ENCODE results near the gene UBQLN1.
"Not testable (repeated sequence)": the region's sequence is repeated elsewhere in the genome, so short reads cannot be mapped to it uniquely, and the experiment has no call there.

UBQLN1 gene

DNA sequence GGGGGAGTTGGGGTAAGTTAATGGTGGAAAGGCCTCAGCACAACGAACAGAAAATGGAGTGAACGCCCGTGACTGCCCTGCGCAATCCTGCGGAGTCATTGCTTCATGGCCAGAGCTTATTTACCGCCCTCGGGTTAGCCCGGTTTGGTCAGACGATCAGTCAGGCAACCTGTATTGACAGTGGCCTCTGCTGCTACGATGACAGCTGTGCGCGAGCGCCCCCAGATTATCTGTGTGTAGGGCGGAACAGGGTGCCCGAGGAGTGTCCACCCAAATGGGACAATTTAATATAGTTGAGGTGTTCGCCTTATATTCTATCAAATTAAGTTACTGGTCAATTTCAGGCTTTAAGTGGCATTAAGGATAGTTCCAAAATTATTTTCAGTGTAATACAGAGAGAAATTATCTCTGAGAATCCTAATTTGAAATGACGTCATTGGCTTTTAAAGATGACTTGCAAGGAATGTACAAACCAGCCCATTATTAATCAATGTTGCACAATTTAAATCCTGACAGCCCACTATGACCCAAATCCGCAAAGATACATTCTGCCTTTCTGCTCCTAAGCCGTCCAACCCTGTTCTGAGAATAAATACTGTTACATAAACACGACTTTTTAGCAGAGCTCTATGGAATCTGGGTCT, 879 bp upstream of the UBQLN1 start:
- POLR2A ChIA-PET, result interaction anchor here (0.7 to 1.8 kb wide), 5 partner anchors 10 to 82 kb away, joined by 3 to 12 read pairs (median 4); no protein-coding TSS in a partner anchor
- peak; percentile 71 for DNase-seq (ENCODE audit: extremely low spot score)
- CTCF ChIA-PET, result interaction anchor here (0.9 to 2.9 kb wide), 25 partner anchors 9 to 212 kb away, joined by 3 to 13 read pairs (median 5); partner anchors contain the start of genes IDNK and KIF27
- TF ChIP-seq, protein P1, sequence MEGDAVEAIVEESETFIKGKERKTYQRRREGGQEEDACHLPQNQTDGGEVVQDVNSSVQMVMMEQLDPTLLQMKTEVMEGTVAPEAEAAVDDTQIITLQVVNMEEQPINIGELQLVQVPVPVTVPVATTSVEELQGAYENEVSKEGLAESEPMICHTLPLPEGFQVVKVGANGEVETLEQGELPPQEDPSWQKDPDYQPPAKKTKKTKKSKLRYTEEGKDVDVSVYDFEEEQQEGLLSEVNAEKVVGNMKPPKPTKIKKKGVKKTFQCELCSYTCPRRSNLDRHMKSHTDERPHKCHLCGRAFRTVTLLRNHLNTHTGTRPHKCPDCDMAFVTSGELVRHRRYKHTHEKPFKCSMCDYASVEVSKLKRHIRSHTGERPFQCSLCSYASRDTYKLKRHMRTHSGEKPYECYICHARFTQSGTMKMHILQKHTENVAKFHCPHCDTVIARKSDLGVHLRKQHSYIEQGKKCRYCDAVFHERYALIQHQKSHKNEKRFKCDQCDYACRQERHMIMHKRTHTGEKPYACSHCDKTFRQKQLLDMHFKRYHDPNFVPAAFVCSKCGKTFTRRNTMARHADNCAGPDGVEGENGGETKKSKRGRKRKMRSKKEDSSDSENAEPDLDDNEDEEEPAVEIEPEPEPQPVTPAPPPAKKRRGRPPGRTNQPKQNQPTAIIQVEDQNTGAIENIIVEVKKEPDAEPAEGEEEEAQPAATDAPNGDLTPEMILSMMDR (IDR thresholded peaks at IDR 0.05; ENCODE audit: control extremely low read depth, extremely low read depth, low read depth, missing control alignments), result peak; percentile 73

DNA sequence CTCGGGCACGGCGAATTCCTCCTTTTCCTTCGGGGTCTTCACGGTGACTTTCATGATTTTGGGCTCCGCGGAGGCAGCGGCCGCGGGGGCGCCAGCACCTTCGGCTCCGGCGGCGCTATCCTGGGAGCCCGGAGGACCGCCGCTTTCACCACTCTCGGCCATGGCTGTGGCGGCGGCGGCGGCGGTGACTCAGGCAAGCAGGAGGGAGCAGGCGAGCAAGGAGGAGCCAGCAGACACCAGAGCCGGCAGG, 315 bp downstream of the UBQLN1 start:
- CTCF ChIA-PET, result interaction anchor here (1.0 to 2.9 kb wide), 15 partner anchors 16 to 214 kb away, joined by 3 to 13 read pairs (median 5); partner anchors contain the start of genes IDNK and KIF27
- POLR2A ChIA-PET, result interaction anchor here (1.2 to 1.8 kb wide), 3 partner anchors 9 to 69 kb away, joined by 4 to 12 read pairs (median 10); no protein-coding TSS in a partner anchor
- TF ChIP-seq, protein P1 (IDR thresholded peaks at IDR 0.05; ENCODE audit: control extremely low read depth, extremely low read depth, low read depth, missing control alignments), result no peak
- DNase-seq (ENCODE audit: extremely low spot score), result no peak

DNA sequence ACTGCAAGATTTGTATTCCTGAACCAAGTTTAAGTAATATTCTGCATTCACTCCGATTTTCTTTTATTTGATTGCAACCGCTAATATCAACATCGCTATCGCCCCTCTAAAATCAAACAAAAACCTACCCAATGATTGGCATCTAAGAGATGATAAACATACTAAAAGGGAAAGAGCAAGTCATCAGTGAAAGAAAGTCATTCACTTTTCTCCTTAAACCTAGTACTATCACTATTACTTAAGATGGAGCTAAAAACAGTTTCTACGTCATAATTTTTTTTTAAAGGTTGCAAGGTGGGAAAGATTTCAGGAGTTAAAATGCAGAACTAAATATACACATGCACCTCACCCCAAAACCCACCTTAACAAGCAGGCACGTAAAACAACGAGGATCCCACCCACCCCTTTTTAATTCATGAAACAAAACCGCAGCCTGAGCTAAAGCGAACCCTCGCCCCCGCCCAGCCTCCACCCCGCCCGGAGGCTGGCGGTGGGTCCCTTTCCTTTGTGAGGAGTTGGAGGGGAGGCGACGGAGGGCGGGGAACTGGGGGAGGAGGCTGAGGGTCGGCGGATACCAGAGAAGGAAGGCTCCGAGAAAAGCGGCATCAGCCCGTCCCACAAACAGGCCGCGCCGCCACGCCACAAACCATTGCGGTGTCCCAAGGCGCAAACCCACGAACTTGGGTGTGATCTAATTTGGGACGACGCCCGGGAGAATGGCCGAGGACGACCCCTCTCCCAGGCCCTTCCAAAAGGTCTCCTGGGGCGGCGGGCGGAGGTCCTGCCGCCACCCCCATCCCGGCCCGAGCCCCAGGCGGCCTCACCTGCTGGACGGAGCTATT, 861 bp downstream of the UBQLN1 start:
- TF ChIP-seq, protein P1 (IDR thresholded peaks at IDR 0.05; ENCODE audit: control extremely low read depth, extremely low read depth, low read depth, missing control alignments), result no peak
- ChIA-PET POLR2A (interaction anchor here (1.2 to 1.8 kb wide), 2 partner anchors 12 to 69 kb away, joined by 4 to 10 read pairs; no protein-coding TSS in a partner anchor), CTCF (interaction anchor here (0.7 to 2.9 kb wide), 9 partner anchors 15 to 214 kb away, joined by 3 to 12 read pairs (median 5); partner anchors contain the start of genes IDNK and KIF27)
- peak; percentile 40 for DNase-seq (ENCODE audit: extremely low spot score)

DNA sequence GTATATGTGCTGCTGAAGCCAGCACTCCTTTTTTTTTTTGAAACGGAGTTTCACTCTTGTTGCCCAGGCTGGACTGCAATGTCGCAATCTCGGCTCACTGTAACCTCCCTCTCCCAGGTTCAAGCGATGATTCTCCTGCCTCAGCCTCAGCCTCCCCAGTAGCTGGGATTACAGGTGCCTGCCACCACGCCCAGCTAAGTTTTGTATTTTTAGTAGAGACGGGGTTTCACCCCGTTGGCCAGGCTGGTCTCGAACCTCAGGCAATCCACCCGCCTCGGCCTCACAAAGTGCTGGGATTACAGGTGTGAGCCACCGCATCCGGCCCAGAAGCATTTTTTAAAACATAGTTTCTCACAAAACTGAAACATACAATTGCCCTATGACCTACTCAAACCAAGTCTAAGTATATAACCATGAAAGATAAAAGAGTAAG, 2.5 kb downstream of the UBQLN1 start:
- POLR2A ChIA-PET; DNase-seq (ENCODE audit: extremely low spot score); CTCF ChIA-PET: not testable (repeated sequence)

DNA sequence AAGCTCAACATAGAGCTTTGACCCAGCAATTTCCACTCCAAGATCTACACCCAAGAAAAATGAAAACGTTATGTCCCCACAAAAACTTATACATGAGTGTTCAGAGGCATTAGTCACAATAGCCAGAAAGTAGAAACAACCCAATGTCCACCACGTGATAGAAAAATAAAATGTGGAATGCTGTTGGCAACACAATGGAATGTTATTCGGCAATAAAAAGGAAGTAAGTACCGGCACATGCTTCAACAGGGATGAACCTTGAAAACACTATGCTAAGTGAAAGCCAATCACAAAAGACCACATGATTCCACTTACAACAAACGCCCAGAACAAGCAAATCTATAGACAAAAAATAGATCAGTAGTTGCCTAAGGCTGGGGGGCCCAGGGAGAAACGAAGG, 6.0 kb downstream of the UBQLN1 start:
- ChIA-PET POLR2A (no interaction called here), CTCF (no interaction called here)
- TF ChIP-seq, protein P1 (IDR thresholded peaks at IDR 0.05; ENCODE audit: control extremely low read depth, extremely low read depth, low read depth, missing control alignments), result no peak
- DNase-seq (ENCODE audit: extremely low spot score), result no peak

DNA sequence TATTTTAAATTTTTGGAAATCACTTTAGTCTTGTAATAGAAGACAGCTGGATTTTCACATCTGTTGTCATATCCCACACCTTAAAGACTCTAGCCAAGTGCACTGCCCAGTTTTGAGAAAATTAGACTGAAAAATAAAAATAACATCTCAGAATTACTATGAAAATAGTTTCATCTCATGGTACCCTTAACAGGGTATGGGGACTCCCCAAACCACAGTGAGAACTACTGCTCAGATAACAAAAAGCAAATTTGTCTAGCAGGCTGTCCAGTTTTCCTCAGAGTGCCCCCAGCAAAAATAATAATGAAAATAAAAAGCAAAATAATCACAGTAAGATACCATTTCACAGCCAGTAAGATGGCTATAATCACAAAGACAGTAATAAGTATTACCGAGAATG, 6.5 kb downstream of the UBQLN1 start:
- TF ChIP-seq, protein P1 (IDR thresholded peaks at IDR 0.05; ENCODE audit: control extremely low read depth, extremely low read depth, low read depth, missing control alignments), result no peak
- ChIA-PET CTCF (interaction anchor here (2.1 kb wide), 1 partner anchor 16 kb away, joined by 6 read pairs; no protein-coding TSS in a partner anchor), POLR2A (interaction anchor here (0.7 kb wide), 1 partner anchor 10 kb away, joined by 3 read pairs; no protein-coding TSS in a partner anchor)
- no peak for DNase-seq (ENCODE audit: extremely low spot score)
